IPS DF 19.7 (cell line): ENCODE measurements around the gene MTX3.

Source experiments
- DNase-seq: peaks from one replicate; pipeline ENCODE4 v3.0.0-alpha.2; 2013; ENCODE audit warnings: low read depth, low spot score

MTX3 gene, protein sequence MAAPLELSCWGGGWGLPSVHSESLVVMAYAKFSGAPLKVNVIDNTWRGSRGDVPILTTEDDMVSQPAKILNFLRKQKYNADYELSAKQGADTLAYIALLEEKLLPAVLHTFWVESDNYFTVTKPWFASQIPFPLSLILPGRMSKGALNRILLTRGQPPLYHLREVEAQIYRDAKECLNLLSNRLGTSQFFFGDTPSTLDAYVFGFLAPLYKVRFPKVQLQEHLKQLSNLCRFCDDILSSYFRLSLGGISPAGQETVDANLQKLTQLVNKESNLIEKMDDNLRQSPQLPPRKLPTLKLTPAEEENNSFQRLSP

DNA sequence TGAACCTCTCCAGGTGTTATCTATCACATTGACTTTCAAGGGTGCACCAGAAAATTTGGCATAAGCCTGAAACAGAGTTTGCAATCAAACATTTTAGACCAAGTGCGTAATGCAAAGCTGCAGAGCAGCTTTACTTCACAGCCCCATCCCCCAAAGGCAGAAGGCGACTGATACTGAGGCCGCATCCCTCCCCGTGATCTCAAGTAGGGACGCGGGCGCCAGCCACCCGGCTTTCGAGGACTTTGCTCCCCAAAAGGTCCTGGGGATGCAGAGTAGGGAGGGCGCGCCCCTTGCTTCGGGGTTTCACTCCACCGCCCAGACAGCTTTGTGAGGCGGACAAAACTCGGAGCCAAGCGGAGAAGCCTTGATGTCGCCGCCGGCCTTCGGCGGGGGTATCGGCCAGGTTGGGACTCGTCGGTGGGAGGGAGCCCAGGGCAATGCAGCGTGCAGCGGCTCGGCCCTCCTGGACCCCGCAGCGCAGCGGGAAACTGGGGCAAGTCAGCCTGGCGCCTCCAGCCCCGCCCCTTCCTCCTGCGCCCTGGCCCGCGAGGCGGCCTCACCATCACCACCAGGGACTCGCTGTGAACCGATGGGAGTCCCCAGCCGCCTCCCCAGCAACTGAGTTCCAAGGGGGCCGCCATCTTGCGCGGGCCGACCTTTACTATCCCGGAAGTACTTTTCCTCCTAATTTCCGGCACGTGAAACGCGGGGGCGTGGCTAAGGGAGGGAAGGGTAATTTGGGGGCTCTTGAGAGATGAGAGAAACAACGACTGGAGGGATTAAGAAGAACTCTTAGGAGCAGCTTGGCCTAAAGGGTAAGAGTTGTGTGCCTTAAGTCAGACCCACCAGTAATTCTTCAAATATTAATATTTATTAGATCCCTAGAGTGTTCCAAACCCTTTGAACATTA lies at the start of gene MTX3:
TSS of gene MTX3 (minus strand) at position 665 of the 910 bp plus-strand sequence. CDS start at position 641, 24 bp downstream.
- peak; percentile 71 for DNase-seq

DNA sequence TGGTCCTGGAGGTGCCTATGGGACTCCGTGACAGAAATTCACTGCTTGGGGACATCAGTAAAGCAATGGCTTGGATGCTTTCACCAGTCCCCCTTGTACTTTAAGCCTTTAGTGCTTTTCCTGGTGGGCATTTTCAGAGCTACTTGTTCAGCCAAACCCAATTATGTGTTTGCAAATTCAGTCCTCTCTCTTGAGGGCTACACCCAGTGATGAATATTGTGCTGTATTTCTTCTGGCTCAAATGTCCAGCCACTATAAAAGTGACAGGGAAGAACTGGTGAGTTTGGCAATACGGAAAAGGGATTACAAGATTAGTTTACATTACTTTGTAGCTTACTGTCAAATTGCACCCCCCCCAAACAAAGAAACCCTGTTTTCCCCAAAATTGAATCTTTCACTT lies 48.6 kb upstream of the MTX3 start:
- no peak for DNase-seq

DNA sequence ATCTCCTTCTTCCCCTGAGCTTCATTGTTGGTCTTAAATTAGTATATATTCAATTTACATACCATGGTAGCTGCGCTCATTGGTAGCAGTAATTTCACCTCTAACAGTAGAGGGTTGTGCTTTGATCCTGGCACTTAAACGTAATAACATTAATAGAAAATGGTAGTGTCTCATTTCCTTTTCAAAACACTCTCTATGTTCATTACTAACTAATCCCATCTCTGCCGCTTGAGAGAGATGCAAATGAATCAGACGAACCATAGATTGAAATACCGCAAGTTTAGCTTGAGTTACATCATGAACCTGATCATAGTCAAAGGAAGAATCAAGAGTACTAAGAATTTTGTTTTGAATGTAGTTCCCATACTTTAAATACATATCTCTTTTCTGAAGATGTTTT lies 46.3 kb upstream of the MTX3 start:
- DNase-seq, result no peak

DNA sequence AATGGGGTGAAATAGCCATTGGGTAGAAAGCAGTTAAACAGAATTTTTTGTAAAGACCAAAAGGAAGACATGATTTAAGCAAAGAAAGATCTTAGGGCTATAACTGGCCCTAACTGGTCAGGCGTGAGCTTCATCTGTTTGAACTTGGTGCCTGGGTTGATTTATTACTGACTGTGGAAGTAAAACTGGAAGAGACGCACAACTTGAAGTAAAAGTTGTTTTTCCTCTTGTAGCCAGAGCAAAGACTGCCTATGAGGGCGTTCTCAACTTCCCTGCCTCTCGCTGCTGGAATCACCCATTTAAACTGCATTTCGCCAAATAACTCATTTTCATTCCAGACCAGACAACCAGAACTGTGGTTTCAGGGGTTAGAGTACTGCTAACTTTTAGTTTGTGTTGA lies 45.6 kb upstream of the MTX3 start:
- no peak for DNase-seq

DNA sequence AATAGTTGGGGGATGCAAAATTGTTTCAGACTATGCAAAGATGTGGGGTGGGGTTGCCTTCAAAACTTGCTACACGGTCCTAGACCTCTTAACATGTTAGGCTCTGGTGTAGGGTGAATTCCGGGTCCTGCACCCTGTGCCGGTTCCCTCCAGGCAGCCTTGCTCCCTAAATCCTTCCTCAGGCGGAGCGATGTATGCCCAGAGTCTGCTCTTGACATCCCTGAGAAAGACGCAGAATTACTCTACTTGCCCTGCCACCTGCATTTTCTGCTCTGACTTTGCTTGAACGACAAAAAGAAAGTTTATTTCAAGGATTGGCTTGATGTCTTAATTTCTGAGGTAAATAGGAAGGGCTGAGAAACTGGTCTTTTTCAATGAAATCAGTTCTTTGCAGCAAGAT lies 44.8 kb upstream of the MTX3 start:
- no peak for DNase-seq

DNA sequence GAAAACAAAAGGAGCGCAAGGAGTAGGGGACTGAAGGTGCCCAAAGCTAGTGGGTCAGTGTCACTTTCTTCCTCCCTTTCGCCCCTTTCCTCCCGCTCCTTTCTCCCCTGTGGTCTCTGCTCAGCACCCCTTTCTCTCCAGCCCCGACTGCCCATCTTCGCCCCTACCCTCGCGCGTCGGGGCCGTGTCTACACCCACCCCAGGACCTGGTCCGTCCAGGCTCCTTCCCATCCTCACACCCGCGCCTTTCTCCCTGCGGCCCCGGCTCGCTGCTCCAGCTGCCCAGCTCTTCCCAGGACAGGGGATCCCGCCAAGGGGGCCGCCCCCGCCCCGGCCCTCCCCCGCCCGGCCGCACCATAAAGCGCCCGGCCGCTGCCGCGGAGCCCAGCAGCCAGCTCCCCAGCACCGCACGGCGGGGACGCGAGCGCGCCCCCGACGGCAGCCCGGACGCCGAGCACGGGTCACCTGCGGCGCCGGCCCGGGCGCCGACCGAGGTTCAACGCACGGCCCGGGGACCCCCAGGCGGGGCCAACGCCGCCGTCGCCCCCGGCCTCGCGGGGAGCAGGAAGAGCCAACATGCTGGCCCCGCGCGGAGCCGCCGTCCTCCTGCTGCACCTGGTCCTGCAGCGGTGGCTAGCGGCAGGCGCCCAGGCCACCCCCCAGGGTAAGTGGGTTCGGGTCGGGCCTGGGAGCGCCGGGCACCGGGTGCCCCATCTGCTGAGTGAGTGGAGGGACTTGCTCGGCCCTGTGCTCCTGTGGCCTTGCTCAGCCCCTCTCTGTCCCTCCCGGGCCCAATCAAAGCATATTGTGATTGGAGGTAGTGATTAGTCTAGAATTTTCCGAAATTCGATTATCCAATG lies 44.1 kb upstream of the MTX3 start, which contains the start of gene THBS4:
TSS of gene THBS4 (plus strand) at position 387 of the 860 bp plus-strand sequence. CDS start at position 577, 190 bp downstream.
- no peak for DNase-seq

DNA sequence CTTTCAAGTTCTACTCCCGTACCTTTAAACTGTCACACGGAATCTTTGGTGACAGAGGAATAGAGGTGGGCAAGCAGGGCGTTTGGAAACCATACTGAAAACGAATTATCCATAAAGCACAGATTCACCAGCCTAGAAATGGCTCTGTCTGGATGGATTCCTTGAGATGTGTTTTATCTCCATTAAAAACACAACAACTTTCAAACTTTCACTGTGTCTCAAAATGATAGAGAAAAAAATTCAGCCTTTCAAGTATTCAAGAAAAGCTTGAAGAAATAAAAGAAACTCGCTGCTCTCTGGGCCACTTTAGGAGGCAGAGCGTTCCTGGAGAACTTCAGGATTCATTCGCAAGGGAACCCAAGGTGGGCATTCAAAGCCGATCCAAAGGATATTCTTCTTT lies 43.5 kb upstream of the MTX3 start:
- DNase-seq, result no peak

DNA sequence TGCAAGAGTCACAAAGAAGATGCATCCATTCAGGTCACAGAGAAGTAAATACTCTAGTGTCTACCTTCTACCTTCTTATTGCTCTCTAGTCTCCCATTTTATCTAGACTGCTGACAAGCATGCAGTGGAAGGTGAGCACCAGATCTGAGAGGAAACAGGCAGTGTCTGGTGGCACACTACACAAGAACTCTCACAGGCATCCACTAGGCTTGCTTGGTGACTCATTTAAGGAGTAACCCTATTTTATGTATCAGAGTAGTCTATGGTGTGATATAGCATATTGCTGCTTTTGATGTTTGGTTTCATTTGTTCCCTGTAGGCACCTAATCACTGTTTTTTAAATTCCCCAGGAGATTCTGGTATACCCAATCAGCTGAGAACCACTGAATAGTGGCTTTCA lies 42.5 kb upstream of the MTX3 start:
- no peak for DNase-seq

DNA sequence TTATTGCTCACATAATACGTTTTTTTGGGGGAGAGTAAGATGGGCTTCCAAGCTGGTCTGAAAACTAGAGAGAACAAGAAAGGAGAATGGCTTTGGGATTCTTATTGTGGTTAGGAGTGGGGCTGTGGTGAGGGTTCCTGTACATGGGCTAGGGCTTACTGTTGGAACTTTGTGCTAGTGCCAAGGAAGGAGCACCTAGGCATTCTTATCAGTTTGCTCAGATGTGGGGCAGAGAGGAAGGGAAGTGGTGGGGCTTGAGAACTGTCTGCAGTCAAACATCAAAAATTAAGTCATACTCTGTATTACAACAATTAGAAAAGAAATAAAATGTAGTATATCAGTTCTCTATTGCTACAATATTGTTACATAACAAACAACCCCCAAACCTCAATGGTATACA lies 40.0 kb upstream of the MTX3 start:
- DNase-seq, result no peak

DNA sequence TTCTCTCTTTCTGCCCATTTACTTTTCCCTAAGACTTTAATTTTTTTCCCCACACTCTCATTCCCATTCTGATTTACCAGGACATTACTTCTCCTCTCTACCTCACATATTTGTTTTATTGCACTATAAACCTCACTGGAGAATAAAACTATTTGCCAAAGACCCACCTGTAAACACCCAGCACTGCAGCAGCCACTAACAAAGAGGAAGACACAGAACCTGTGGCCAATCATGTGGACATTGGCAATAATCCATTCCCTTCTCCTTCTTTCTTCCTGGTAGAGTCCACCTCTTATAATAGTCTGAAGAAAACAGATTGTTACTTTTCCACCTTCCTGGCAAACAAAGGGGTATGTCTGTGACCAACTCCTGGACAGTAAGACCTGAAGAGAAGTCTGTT lies 35.8 kb upstream of the MTX3 start:
- DNase-seq, result no peak

DNA sequence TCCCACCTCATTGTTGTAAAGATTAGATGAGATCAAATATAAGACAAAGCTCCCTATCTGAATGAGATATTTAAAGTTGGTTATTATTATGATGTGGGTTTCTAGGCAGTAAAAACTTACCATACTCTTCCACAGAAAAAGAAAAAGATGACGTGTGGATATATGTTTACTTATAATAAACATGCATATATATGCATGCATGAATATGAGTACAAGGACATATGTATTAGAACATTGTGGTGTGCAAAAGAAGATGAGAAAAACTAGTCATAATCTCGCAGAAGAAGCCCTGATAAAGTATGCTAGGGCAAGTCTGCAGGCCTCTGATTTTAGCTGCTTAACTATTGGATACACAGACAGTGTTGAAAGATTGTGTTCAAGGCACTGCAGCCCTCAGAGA lies 34.0 kb upstream of the MTX3 start:
- no peak for DNase-seq

DNA sequence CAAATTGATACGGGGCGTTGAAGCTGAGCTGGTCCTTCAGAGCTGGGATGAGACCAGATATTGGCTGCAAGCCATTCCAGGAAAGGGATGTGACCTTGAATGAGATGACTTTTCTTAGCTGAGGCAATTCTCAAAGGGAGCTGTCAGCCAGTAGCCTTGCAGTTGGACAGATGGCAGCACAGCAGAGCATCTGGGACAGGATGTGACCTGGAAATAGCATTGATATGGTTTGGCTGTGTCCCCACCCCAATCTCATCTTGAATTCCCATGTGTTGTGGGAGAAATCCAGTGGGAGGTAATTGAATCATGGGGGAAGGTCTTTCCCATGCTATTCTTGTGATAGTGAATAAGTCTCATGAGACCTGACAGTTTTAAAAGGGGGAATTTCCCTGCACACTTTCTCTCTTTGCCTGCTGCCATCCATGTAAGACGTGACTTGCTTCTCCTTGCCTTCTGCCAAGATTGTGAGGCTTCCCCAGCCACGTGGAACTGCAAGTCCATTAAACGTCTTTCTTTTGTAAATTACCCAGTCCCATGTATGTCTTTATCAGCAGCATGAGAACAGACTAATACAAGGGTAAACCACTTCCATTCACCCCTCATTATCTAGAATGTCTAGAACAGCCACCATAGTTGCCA lies 19.8 kb upstream of the MTX3 start:
- no peak for DNase-seq

DNA sequence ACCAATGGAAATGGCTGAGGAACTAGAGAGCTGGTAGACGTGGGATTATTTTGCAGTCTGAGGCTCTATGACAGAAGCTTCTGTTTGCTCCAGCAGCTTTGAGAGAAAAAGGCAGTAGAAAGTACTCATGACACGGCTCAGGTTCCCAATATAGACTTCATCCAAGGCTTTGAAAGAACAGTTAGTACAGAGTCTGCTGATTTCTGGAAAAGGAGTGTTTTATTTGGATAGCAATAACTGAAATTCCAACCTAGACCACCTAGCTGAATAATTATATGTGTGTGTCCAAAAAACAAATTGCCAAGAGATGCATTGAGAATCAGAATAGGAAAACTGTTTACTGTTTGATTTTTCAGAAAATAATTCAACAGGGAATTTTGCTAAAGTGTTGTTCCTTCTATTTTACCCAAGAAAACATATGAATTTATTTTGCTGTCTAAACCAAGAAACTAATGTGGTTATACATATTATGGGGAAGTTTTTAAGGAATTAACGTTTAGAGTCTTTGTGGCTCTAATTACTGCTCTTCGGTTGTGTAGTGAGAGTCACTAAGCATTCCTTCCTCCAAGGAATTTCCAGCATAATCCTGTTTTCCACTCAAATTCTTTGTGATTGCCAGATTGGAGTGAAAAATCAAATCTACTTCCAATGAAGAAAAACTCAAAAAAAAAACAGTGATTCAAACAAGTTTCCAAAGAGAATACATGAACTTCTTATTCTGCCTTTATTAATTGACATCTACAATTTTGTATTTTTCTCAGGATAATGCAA lies 18.1 kb upstream of the MTX3 start:
- no peak for DNase-seq

DNA sequence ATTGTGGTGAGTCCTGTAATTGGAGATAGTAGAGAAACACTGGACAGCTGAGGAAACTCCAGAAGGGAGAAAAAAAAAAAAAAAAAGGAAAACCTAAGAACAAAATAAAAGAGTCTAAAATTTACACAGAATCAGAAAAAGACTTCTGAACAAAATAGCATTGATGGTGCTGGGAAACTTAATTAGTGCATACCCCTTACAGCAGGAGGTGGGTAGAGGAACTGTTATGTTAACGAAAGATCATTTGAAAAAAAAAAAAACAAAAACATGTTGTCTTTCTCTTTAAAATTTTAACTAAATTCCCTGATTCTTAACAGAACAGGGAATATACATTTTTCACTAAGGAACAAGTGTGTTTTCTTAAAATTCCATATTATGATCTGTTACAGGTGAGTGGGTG lies 11.6 kb upstream of the MTX3 start:
- DNase-seq, result no peak

DNA sequence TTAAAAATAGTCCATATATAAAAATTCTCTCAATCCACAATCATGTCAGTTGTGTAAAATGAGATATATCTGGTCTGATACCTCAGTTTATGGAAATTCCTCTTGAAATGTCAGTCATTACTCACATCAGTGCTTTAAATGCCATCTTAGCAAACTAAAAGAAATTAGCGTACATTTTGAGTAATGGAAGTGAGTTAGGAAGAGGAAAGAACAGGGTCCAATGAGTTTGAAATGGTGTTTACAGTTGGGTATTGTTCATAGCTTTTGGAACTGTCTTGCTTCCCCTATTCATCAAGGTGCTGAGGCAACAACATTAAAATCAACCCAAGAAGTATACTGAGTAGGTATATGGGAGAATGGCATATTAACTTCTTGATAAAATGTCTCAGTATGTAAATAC lies 8.7 kb upstream of the MTX3 start:
- DNase-seq, result no peak

DNA sequence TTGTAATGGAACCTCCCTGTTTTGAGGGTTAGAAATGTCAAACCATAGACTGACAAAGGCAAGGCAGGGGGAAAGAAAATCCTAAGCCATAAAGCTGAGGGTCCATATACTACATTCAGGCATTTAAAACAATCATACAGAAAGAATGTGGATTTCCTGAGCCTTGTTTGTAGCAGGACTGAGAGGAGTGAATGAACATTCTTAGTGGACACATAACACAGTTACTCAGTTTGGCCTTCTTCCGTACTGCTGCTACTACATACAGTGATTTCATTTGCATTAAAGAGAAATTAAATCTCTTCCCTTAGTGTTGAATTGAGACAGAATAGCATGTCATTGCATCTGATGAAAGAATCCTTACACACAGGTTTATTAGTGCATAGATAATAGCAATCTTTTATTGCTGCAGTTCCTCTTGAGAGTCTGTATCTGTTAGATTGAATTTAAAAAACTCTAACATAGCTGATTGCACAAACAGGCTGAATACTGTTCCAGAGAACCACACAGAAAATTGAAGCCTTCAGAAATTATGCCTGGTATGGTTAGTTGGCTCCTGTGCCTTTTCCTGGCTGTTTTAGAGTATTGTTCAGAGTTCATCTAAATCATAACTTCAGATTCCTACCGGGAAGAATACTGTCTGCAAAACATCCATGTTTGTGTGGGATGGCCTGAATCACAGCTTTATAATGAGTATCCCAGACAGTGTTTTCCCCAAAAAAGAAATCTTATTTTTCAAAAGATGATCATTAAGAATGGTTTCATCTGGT lies 2.0 kb upstream of the MTX3 start:
- DNase-seq, result no peak

DNA sequence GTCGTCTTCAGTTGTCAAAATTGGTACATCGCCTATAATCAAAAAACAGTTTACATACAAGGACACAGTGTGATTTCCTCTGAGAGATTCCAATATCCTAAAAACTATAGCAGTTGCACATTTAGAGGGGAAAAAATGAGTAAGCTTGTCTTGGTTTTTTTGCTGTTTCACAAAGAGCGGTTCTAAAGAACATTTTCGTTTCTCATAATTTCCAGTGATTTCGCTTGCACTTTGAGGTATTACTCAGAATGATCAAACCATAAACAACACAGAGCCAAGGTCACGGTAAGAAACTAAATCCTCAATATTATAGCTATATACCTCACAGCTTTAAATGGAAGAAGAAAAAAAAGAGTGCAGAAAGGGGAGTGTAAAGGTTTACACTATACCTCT lies 861 bp downstream of the MTX3 start:
- DNase-seq, result no peak

DNA sequence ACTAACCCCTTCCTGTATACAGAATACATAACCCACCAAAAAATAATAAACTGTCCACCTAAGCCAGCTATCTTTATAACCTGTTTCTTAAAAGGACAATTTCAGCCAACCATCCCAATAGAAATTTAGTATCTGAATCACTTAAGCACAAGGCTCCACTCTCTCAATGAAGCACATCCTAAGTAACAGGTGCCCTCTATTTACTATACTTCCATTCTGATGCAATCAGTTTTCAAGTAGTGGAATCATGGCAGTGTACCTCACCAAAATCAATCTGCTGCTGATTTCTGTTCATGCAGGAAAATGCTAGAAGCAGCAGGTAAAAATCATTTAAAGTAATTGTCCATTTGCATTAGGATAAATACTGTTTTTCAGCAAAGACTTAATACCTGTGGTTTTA lies 4.8 kb downstream of the MTX3 start:
- no peak for DNase-seq

DNA sequence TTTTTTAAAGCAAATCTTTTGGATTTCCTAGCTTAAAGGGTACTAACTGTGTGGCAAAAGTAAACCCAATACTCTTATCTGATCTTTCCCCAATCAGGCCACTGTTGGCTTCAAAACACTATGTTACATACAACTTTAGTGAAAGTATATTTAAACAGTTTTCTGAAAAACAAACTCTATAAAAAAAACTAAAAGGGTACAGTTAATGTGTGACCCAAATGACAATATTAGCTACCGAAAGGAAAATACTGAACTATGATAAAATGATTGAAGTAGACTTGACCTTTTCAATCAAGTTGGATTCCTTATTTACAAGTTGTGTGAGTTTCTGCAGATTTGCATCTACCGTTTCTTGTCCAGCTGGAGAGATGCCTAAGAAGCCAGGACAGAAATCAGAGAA lies 5.8 kb downstream of the MTX3 start:
- DNase-seq, result no peak

DNA sequence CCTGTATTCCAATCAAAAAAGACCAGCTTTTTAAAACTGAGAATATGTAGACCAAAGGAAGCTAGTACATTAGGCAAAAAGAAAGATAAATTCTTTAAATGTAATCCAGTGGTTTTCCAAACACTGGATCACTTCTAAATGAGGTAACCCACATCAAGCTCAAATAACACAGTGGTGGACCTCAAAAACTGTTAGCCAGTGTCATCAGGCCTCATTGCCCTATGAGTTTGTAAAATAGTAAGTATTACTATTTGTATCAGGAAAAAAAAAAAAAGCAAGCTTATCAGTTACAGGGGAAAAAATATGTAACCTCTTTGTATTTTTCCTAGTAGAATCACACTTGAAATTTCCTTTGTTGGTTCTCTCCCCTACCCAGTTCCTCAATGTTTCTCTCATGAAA lies 6.7 kb downstream of the MTX3 start:
- no peak for DNase-seq
